ENCODE results near the gene ITPR2.
A peak's percentile ranks its signal among the peaks of the same experiment; 100 is the strongest.
"Not testable (repeated sequence)": the region's sequence is repeated elsewhere in the genome, so short reads cannot be mapped to it uniquely, and the experiment has no call there.

Gene ITPR2

DNA sequence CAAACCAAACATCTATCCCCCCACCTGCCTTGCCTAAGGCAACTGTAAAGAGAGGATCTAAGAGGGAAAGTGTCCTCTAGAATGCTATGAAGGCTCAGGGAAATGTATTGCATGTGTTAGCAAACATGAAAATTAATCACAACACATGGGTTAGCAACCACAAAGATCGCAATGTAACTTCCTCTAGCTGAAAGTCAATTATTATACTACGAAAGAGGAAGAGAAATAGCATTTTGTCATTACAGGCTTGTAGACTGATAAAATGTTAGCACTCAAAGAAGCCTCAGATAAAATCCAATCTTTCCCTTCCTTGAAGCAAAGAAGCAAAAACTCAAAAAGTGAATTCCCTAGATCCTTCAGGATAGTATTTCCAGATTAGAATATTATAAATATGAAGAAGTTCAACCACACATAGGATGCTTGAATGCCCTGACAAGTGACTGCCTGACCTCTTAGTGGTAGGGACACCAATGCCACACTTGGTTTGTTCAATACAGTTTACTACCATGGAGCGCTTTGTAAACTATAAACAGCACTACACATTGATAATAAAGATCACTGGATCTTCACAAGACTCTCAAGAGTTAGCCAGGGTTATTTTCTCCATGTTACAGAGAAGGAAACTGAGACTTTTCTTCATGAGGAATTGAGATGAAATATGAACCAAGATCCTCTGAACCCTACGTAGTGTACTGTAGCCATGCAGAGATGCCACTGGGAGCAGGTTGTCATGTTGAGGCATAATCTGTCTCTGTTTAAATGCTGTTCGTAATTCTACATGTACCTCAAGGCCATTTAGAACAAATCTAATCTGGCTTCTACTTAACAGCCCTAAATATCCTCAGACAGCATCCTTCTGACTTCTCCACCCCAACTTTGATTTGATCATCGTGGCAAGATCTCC lies 100.7 kb downstream of the ITPR2 start:
- CTCF ChIA-PET, result interaction anchor here (0.8 to 4.7 kb wide), 5 partner anchors 12 to 153 kb away, joined by 3 to 17 read pairs (median 3); no protein-coding TSS in a partner anchor

DNA sequence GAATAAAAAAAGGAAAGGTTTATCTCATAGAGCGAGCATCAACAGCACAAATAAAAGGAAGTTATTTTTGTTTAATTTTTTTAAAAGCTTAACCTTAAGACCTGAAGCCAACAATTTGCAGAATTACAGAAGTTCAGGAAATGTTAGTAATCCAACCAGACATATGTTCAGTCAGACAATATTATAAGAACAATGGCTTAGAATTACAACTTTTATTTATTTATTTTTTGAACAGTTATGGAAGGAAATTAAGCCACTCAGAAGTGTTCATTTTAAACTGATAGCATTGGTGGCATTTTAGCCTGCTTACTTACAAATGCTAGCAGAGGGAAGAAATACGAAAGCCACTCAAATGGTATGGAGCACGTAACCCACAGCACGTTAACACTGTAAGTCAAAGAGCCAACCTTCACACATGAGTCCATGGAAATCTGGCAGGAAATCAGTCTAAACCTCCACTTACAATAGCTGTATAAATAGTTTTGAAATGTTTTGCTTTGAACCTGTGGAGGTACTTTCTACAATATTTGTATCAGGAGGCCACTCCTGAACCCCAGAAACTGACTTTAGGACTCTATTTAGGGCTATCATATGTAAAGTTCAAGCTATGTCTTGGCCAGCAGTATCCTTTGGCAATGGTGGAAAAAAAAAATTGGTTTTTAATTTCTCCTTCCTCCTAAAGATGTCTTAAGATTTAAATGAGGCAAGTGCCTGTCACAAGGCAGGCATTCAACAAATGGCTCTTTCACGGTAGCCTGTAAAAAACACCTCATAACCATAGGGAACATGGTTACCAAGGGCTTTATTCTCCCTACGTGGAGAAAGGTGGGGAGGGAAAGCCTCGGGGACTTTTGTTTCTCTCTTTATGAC lies 102.3 kb downstream of the ITPR2 start:
- CTCF ChIA-PET, result interaction anchor here (1.1 to 4.7 kb wide), 5 partner anchors 10 to 154 kb away, joined by 3 to 17 read pairs (median 12); no protein-coding TSS in a partner anchor
- no peak for TF ChIP-seq CTCF (IDR thresholded peaks at IDR 0.05; ENCODE audit: control extremely low read depth, extremely low read depth, low read depth, missing control alignments)
- POLR2A ChIA-PET, result interaction anchor here (1.3 kb wide), 1 partner anchor 17 kb away, joined by 3 read pairs; no protein-coding TSS in a partner anchor
- no peak for DNase-seq (ENCODE audit: extremely low spot score)

More for the DNA sequence above, 100.7 kb downstream of the ITPR2 start:
- POLR2A ChIA-PET, result interaction anchor here (1.3 kb wide), 2 partner anchors 18 to 19 kb away, joined by 3 to 4 read pairs; no protein-coding TSS in a partner anchor
- TF ChIP-seq CTCF (IDR thresholded peaks at IDR 0.05; ENCODE audit: control extremely low read depth, extremely low read depth, low read depth, missing control alignments), result no peak
- peak; percentile 29 for DNase-seq (ENCODE audit: extremely low spot score)

DNA sequence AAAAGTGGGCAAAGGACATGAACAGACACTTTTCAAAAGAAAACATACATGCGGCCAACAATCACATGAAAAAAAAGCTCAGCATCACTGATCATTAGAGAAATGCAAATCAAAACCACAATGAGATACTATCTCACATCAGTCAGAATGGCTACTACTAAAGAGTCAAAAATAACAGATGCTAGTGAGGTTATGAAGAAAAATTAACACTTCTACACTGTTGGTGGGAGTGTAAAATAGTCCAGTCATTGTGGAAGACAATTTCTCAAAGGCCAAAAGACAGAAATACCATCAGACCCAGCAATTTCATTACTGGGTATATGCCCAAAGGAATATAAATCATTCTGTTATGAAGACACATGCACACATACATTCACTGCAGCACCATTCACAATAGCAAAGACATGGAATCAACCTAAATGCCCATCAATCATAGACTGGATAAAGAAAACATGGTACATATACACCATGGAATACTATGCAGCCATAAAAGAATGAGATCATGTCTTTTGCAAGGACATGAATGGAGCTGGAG lies 103.8 kb downstream of the ITPR2 start:
- CTCF ChIA-PET, result interaction anchor here (0.9 to 4.7 kb wide), 5 partner anchors 9 to 156 kb away, joined by 3 to 17 read pairs (median 12); no protein-coding TSS in a partner anchor

DNA sequence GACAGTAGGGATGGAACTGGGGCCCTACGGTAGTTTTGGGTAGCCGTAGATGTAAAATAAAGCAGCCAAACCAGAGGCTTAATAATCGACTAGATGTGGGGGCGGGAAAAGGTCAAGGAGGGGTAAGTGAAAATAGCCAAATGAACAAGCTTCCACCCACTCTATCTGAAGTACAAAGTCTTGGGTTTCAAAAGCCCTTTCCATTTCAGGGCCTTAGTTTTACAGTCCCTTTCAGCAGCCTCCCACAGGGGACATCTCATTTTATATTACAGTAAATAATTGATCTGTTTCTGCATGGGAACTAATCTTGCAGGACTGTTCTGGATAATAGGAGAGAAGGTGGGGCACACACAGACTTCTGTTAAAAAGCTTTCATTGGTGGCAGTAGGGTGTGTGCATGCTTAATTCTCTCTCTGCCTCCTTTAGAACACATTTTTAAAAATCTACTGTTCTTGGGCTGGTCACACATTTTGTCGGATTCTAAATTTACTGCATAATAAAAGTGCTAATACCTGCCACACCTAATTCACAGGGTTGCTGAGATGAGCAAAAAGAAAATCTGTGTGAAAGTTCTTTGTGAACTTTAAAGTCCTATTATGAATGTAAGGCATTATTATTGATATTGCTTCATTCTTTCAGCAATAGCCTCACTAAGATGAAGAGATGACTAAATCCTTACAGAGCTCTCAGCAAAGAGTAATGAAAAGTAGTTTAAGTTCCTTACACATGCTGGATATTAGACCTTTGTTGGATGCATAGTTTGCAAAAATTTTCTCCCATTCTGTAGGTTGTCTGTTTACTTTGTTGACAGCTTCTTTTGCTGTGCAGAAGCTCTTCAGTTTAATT lies 104.6 kb downstream of the ITPR2 start:
- POLR2A ChIA-PET, result interaction anchor here (1.1 kb wide), 1 partner anchor 21 kb away, joined by 3 read pairs; no protein-coding TSS in a partner anchor
- CTCF ChIA-PET, result interaction anchor here (0.9 to 4.7 kb wide), 7 partner anchors 9 to 157 kb away, joined by 3 to 17 read pairs (median 5); no protein-coding TSS in a partner anchor
- no peak for TF ChIP-seq CTCF (IDR thresholded peaks at IDR 0.05; ENCODE audit: control extremely low read depth, extremely low read depth, low read depth, missing control alignments)
- peak; percentile 37 for DNase-seq (ENCODE audit: extremely low spot score)

More for the DNA sequence above, 103.8 kb downstream of the ITPR2 start:
- DNase-seq (ENCODE audit: extremely low spot score); POLR2A ChIA-PET: not testable (repeated sequence)

- DNase-seq (ENCODE audit: extremely low spot score), result no peak
- CTCF ChIA-PET, result interaction anchor here (1.1 to 4.7 kb wide), 5 partner anchors 12 to 26 kb away, joined by 4 to 16 read pairs (median 5); no protein-coding TSS in a partner anchor
- no peak for TF ChIP-seq CTCF (IDR thresholded peaks at IDR 0.05; ENCODE audit: control extremely low read depth, extremely low read depth, low read depth, missing control alignments)
- POLR2A ChIA-PET, result interaction anchor here (1.1 kb wide), 1 partner anchor 21 kb away, joined by 3 read pairs; no protein-coding TSS in a partner anchor
These were observed 105.4 kb downstream of the ITPR2 start for GRCh38 chr12:26727482-26728204.

Data from GM10248 (cell line).